DOHH2 (cell line): ENCODE data around the gene TAF1C.

Source experiments
- H3F3A ChIP-seq: fragments of 200-600 bp; sonication (generic), shearing (Covaris generic); 2 replicates; pipeline ENCODE4 v1.6.0; 2016; ENCODE audit warnings: antibody characterized with exemption, mild to moderate bottlenecking; ENCODE audit not compliant: control insufficient read depth, insufficient read depth
- H3K27ac ChIP-seq: fragments of 200-600 bp; sonication (generic); 2 replicates; pipeline ENCODE4 v1.5.1; 2014; ENCODE audit warnings: low read depth, mild to moderate bottlenecking, low read length, moderate library complexity
- H3K27me3 ChIP-seq: fragments of 200-600 bp; sonication (generic); 2 replicates; pipeline ENCODE4 v1.6.1; 2014; ENCODE audit warnings: mild to moderate bottlenecking, low read length, mixed read lengths; ENCODE audit not compliant: control insufficient read depth
- H3K36me3 ChIP-seq: fragments of 200-600 bp; sonication (generic); 2 replicates; pipeline ENCODE4 v1.6.1; 2014; ENCODE audit warnings: mild to moderate bottlenecking, low read length, moderate library complexity, mixed read lengths; ENCODE audit not compliant: control insufficient read depth
- H3K4me1 ChIP-seq: fragments of 200-600 bp; sonication (generic); 2 replicates; pipeline ENCODE4 v1.6.1; 2014; ENCODE audit warnings: mild to moderate bottlenecking, low read length, mixed read lengths; ENCODE audit not compliant: control insufficient read depth
- H3K4me2 ChIP-seq: fragments of 200-600 bp; sonication (generic); 2 replicates; pipeline ENCODE4 v1.6.0; 2014; ENCODE audit warnings: mild to moderate bottlenecking, low read length, moderate library complexity
- H3K4me3 ChIP-seq: fragments of 200-600 bp; sonication (generic); 2 replicates; pipeline ENCODE4 v1.5.1; 2014; ENCODE audit warnings: mild to moderate bottlenecking, low read length, mixed read lengths
- H3K79me2 ChIP-seq: fragments of 200-600 bp; sonication (generic); 2 replicates; pipeline ENCODE4 v1.6.1; 2014; ENCODE audit warnings: mild to moderate bottlenecking, low read length, mixed read lengths; ENCODE audit not compliant: control insufficient read depth
- H3K9me2 ChIP-seq: fragments of 200-600 bp; sonication (generic); replicated peaks from 2 replicates; pipeline ENCODE4 v1.6.1; 2014; ENCODE audit warnings: mild to moderate bottlenecking, low read length, mixed read lengths; ENCODE audit not compliant: control insufficient read depth
- H3K9me3 ChIP-seq: fragments of 200-600 bp; sonication (generic); 2 replicates; pipeline ENCODE4 v1.6.1; 2014; ENCODE audit warnings: antibody characterized with exemption, low read length, mixed read lengths; ENCODE audit not compliant: control insufficient read depth, insufficient read depth
- H4K20me1 ChIP-seq: fragments of 200-600 bp; sonication (generic); 2 replicates; pipeline ENCODE4 v1.6.0; 2014; ENCODE audit warnings: low read depth, mild to moderate bottlenecking, antibody characterized with exemption, low read length, moderate library complexity; ENCODE audit not compliant: control insufficient read depth, insufficient read depth
- EZH2phosphoT487 ChIP-seq: fragments of 200-600 bp; sonication (generic); IDR thresholded peaks from 2 replicates; pipeline ENCODE4 v1.6.1; 2017; ENCODE audit warnings: borderline replicate concordance, mild to moderate bottlenecking, antibody characterized with exemption, low read length, moderate library complexity, mixed read lengths
- TF ChIP-seq, protein P1 (sequence below): fragments of 200-600 bp; sonication (generic); IDR thresholded peaks from one replicate; pipeline ENCODE4 v1.5.1; 2014; ENCODE audit warnings: antibody characterized with exemption, mild to moderate bottlenecking, low read depth, low read length; ENCODE audit not compliant: poor library complexity, severe bottlenecking

TAF1C gene

DNA sequence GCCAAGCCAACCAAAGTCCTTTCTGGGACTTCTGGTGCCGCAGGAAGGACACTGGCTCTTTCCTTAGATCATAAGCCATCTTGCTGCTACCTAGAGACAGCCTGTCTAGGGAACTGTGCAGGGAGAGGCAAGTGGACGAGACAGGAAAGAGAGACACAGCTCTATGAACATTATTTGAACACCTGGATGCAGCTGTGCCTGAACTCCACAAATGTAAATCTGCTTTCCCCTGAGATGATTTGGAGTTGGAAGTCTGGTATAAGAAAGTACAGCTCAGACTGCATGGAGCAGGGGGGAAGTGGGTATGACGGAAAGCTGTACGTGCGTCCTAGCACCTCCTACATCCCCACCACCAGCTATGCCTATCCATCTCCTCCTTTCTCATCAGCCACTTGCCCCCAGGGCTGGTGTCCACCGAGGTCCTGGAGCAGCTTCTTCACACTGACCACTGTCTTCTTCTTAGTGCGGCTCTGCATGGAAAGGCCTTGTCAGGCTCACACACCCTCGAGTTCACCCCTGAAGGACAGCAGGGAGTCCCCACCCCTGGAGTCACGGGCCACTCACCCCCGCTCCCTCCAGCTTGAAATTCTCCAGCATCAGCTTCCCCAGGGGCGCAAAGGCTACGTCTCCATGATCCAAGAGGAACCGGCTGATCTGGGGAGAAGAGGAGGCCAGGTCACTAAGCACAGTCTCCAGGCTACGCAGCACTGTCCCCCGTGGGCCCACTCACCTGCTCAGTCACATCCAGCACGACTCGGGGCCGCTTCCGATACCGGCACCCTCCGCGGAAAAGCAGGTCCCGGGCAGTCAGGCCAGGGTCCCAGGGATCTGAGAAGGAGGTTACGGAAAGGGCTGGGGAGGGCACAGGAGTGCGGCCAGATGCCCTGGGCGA lies 3.9 kb downstream of the TAF1C start:
- H3K4me2 ChIP-seq, result no peak overlapping the region
- no peaks in the 10 kb centered on the region for H3K9me3 ChIP-seq
- H3F3A ChIP-seq, result no peaks in the 10 kb centered on the region
- H3K9me2 ChIP-seq, result no peaks in the 10 kb centered on the region
- no peak overlapping the region for H3K27ac ChIP-seq
- no peak for TF ChIP-seq EZH2phosphoT487
- TF ChIP-seq, protein P1, sequence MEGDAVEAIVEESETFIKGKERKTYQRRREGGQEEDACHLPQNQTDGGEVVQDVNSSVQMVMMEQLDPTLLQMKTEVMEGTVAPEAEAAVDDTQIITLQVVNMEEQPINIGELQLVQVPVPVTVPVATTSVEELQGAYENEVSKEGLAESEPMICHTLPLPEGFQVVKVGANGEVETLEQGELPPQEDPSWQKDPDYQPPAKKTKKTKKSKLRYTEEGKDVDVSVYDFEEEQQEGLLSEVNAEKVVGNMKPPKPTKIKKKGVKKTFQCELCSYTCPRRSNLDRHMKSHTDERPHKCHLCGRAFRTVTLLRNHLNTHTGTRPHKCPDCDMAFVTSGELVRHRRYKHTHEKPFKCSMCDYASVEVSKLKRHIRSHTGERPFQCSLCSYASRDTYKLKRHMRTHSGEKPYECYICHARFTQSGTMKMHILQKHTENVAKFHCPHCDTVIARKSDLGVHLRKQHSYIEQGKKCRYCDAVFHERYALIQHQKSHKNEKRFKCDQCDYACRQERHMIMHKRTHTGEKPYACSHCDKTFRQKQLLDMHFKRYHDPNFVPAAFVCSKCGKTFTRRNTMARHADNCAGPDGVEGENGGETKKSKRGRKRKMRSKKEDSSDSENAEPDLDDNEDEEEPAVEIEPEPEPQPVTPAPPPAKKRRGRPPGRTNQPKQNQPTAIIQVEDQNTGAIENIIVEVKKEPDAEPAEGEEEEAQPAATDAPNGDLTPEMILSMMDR, result no peak
- peaks cover 61% of the 10 kb centered on the region for H3K36me3 ChIP-seq
- H3K27me3 ChIP-seq, result no peaks in the 10 kb centered on the region
- H3K4me3 ChIP-seq, result no peak overlapping the region
- H3K79me2 ChIP-seq, result peaks cover 45% of the 10 kb centered on the region
- no peaks in the 10 kb centered on the region for H4K20me1 ChIP-seq
- peaks cover 16% of the 10 kb centered on the region for H3K4me1 ChIP-seq

DNA sequence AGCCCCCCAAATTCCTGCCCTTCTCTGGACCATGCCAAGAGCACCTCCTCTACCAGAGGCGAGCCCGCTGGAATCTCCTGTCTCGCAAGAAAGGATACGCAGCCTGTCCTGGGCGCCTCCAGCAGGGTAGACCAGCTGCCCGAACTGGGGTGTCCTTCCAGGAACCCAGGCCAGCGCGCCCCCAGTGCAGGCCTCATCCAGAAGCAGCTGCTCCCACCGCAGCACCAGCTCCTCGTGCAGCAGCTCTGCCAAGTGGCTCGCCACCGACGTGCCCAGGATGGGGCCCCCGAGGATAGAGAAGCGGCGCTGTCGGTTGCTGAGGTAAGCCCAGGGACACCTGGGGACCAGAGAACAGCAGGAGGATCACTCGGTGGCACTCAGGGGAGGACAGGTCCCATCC lies 4.8 kb downstream of the TAF1C start:
- H3K36me3 ChIP-seq, result peaks cover 65% of the 10 kb centered on the region
- H4K20me1 ChIP-seq, result no peaks in the 10 kb centered on the region

DNA sequence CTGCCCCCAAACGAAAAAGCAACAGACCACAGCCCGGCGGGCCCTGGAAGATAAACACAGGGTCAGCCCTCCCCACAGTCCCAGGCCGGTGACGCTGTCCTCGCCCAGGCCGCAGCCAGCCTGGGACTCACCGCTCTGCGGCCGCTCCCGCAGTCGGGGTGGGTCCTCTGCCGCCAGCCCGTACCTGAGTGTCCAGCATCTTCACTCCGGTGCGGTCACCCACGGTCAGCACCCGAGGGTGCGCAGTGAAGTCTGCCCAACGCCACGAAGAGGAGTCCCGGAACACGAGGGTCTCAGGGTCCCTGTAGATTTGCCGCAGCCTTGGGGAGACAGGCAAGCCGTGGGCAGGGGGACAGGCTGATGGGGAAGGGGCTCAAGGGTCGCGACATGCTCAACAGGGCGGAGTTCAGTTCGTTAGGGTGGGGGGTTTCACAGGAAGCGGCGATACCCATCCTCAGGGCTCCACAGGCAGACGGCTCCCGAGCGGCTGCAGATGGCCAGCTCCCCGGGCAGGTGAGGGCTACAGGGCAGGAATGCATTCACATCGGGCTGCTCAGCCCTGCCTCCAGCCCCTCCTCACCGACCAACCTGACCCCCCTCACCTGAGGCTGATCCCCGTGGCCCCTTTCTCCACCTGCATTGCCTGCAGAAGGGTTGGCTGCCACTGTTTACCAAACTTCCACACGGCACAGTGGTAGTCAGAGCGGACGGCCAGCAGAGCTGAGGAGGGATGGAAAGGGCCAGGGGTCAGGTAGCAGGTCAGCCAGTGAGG lies 5.5 kb downstream of the TAF1C start:
- Histone ChIP-seq H3K9me3 (no peaks in the 10 kb centered on the region), H4K20me1 (no peaks in the 10 kb centered on the region), H3K79me2 (peaks cover 38% of the 10 kb centered on the region), H3F3A (no peaks in the 10 kb centered on the region), H3K9me2 (no peaks in the 10 kb centered on the region), H3K27me3 (no peaks in the 10 kb centered on the region), H3K4me2 (no peak overlapping the region), H3K27ac (no peak overlapping the region), H3K4me1 (peaks cover 12% of the 10 kb centered on the region), H3K36me3 (peaks cover 65% of the 10 kb centered on the region), H3K4me3 (no peak overlapping the region)
- TF ChIP-seq, protein P1, result no peak
- TF ChIP-seq EZH2phosphoT487, result no peak

More for the DNA sequence above, 4.8 kb downstream of the TAF1C start:
- H3K27me3 ChIP-seq, result no peaks in the 10 kb centered on the region
- no peaks in the 10 kb centered on the region for H3K9me3 ChIP-seq
- H3K4me1 ChIP-seq, result peaks cover 13% of the 10 kb centered on the region
- H3K79me2 ChIP-seq, result peaks cover 44% of the 10 kb centered on the region
- no peaks in the 10 kb centered on the region for H3K9me2 ChIP-seq
- no peak overlapping the region for H3K4me3 ChIP-seq
- no peaks in the 10 kb centered on the region for H3F3A ChIP-seq
- no peak overlapping the region for H3K4me2 ChIP-seq
- no peak overlapping the region for H3K27ac ChIP-seq
- TF ChIP-seq, protein P1, result no peak
- TF ChIP-seq EZH2phosphoT487, result no peak
